A549 (cell line): ENCODE measurements around the gene ICOS.

ENCODE experiments used
- CTCF ChIP-seq: fragments of >200 bp; sonication (Bioruptor Twin); formaldehyde crosslinking; IDR thresholded peaks from 3 replicates; pipeline ENCODE4 v1.5.1; 2016
- JUNB ChIP-seq: fragments of >200 bp; sonication (Bioruptor Twin); formaldehyde crosslinking; IDR thresholded peaks from 2 replicates; pipeline ENCODE4 v1.6.1; 2016
- MAX ChIP-seq: IDR thresholded peaks from 2 replicates; pipeline ENCODE4 v1.6.1; 2012
- REST ChIP-seq: fragments of 200-600 bp; sonication (generic); IDR thresholded peaks from 2 replicates; pipeline ENCODE4 v1.6.1; 2016; ENCODE audit warnings: antibody characterized with exemption, mild to moderate bottlenecking, moderate library complexity
- TP53 ChIP-seq: fragments of 250-450 bp; sonication (Bioruptor Pico); IDR thresholded peaks from 2 replicates; pipeline ENCODE4 v1.5.0; 2021; ENCODE audit warnings: mild to moderate bottlenecking, moderate library complexity
- USF2 ChIP-seq: fragments of 450-650 bp; IDR thresholded peaks from 2 replicates; pipeline ENCODE4 v1.6.1; 2014; ENCODE audit warnings: antibody characterized with exemption
- ZFP36 ChIP-seq: fragments of 450-650 bp; IDR thresholded peaks from 2 replicates; pipeline ENCODE4 v1.6.1; 2014; ENCODE audit warnings: borderline replicate concordance; ENCODE audit not compliant: partially characterized antibody

DNA sequence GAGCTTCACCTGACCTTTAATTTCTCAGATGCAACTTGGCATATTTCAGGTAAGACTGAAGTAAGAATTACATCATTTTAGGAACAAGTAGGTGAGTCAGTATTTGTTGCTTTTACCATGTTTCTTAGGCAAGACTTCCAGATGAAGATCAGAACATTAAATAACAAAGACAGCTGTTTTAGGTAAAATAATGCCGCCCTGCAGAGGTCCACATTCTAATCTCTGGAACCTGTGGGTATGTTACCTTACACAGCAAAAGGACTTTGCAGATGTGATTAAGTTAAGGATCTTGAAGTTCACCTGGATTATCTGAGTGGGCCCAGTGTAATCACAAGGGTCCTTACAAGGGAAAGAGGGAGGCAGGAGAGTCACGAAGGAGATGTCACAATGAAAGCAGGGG is 39.3 kb downstream of the ICOS start:
- no peak for TF ChIP-seq REST
- TF ChIP-seq JUNB: no peak
- no peak for TF ChIP-seq CTCF
- no peak for TF ChIP-seq MAX
- TF ChIP-seq TP53: no peak
- TF ChIP-seq USF2: no peak
- no peak for TF ChIP-seq ZFP36
